ENCODE measurements around the gene IRAK2.

DNA sequence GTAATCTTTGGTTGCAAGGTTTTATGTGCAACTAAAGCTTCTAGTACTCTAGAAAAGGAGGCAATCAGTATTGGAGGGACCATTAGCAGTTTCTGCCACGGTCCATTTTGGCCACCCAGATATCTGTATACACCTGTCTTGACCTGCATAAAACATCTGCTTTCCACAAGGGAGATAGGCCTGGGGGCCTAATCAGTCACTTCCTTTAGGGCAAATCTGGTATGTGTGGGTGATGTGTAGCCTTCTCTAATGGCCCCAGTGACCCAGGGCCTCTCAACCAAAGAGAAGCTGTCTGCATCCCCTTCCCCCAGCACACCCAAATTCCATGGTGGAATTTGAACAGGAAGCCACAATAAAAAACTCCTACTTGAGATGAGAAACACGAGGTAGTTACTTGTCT lies 19.5 kb downstream of the IRAK2 start:
- TF ChIP-seq CTCF (IDR thresholded peaks at IDR 0.05) (no peak), POLR2A (IDR thresholded peaks at IDR 0.05) (no peak)
